HL-60 (cell line): ENCODE results near the gene LRRC7.

Experiments
- DNase-seq, 2 experiments: peaks; one replicate each; pipeline ENCODE4 v3.0.0-alpha.2; 2010 to 2020; ENCODE audit warnings: low read depth in 1 of 2, low spot score in 1 of 2
- H3K27ac ChIP-seq: fragments of 250-450 bp; sonication (Bioruptor Pico); replicated peaks from 2 replicates; pipeline ENCODE4 v1.5.1; 2020; ENCODE audit warnings: mild to moderate bottlenecking, moderate library complexity
- H3K27me3 ChIP-seq: fragments of 250-450 bp; sonication (Bioruptor Pico); 2 replicates; pipeline ENCODE4 v1.5.1; 2021; ENCODE audit warnings: mild to moderate bottlenecking, moderate library complexity; ENCODE audit not compliant: insufficient read depth, poor library complexity, severe bottlenecking
- H3K4me3 ChIP-seq: replicated peaks from 2 replicates; pipeline ENCODE4 v1.5.1; 2011; ENCODE audit warnings: mild to moderate bottlenecking, control low read depth, low read length; ENCODE audit not compliant: insufficient read depth
- GABPA ChIP-seq: IDR thresholded peaks from 2 replicates; pipeline ENCODE4 v1.6.1; 2012; ENCODE audit warnings: low read depth
- POLR2AphosphoS5 ChIP-seq: IDR thresholded peaks from 2 replicates; pipeline ENCODE4 v1.6.1; 2012; ENCODE audit warnings: low read depth
- REST ChIP-seq: IDR thresholded peaks from 2 replicates; pipeline ENCODE4 v1.6.1; 2012; ENCODE audit warnings: low read depth; ENCODE audit not compliant: insufficient replicate concordance
- SPI1 ChIP-seq: IDR thresholded peaks from 2 replicates; pipeline ENCODE4 v1.6.1; 2012; ENCODE audit warnings: low read depth, mild to moderate bottlenecking, borderline replicate concordance
- TF ChIP-seq, protein P1 (sequence below): IDR thresholded peaks from one replicate; pipeline ENCODE4 v1.5.1; 2011; ENCODE audit warnings: low read length, control low read depth, inconsistent platforms; ENCODE audit not compliant: insufficient read depth

The LRRC7 gene

DNA sequence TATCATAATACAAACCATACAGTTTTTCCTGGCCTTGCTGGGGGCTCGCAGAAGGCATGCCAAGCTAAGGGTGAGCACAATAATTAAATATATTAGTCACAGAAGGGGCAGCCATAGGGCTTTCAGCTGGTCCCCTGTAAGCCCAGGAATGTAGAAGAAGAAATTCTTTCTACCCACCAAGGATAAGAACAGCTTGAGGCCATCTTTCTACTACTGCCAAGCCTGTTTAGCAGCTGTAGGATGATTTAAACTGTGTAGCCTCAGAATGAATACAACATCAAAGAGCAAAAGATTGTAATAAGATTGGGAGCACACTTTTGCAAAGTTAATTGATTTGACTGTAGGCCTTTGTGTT, 171.5 kb downstream of the LRRC7 start:
- Histone ChIP-seq H3K27me3 (no peaks in the 10 kb centered on the region), H3K4me3 (no peak overlapping the region), H3K27ac (no peak overlapping the region)
- TF ChIP-seq SPI1 (no peak), GABPA (no peak), REST (no peak)
- TF ChIP-seq, protein P1, sequence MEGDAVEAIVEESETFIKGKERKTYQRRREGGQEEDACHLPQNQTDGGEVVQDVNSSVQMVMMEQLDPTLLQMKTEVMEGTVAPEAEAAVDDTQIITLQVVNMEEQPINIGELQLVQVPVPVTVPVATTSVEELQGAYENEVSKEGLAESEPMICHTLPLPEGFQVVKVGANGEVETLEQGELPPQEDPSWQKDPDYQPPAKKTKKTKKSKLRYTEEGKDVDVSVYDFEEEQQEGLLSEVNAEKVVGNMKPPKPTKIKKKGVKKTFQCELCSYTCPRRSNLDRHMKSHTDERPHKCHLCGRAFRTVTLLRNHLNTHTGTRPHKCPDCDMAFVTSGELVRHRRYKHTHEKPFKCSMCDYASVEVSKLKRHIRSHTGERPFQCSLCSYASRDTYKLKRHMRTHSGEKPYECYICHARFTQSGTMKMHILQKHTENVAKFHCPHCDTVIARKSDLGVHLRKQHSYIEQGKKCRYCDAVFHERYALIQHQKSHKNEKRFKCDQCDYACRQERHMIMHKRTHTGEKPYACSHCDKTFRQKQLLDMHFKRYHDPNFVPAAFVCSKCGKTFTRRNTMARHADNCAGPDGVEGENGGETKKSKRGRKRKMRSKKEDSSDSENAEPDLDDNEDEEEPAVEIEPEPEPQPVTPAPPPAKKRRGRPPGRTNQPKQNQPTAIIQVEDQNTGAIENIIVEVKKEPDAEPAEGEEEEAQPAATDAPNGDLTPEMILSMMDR = no peak
- DNase-seq = no peak

GRCh38 chr1:69743146-69743545, 175.4 kb downstream of the LRRC7 start:
- no peak for TF ChIP-seq GABPA
- TF ChIP-seq POLR2AphosphoS5 = no peak
- no peak for TF ChIP-seq SPI1
- TF ChIP-seq, protein P1 = no peak
- TF ChIP-seq REST = no peak
- no peak for DNase-seq

GRCh38 chr1:69744381-69744780, 176.7 kb downstream of the LRRC7 start:
- DNase-seq = no peak
- Histone ChIP-seq H3K4me3 (no peak overlapping the region), H3K27me3 (no peaks in the 10 kb centered on the region), H3K27ac (no peak overlapping the region)
- TF ChIP-seq REST (no peak), GABPA (no peak), SPI1 (no peak), POLR2AphosphoS5 (no peak)
- TF ChIP-seq, protein P1 = no peak

More at GRCh38 chr1:69743146-69743545, 175.4 kb downstream of the LRRC7 start:
- H3K4me3 ChIP-seq = no peak overlapping the region
- no peaks in the 10 kb centered on the region for H3K27me3 ChIP-seq
- no peak overlapping the region for H3K27ac ChIP-seq
